Hepatocyte (in vitro differentiated cells): ENCODE results near the gene CD82.

Experiments
- EZH2 ChIP-seq: fragments of 200-600 bp; sonication (generic); IDR thresholded peaks from 2 replicates; pipeline ENCODE4 v1.6.1; 2016; ENCODE audit warnings: antibody characterized with exemption, mild to moderate bottlenecking, borderline replicate concordance
- EZH2phosphoT487 ChIP-seq: fragments of 200-600 bp; sonication (generic); IDR thresholded peaks from one replicate; pipeline ENCODE4 v1.6.1; 2018; ENCODE audit warnings: antibody characterized with exemption, mild to moderate bottlenecking, low read depth, moderate library complexity; ENCODE audit not compliant: unreplicated experiment, severe bottlenecking
- TF ChIP-seq, protein P1 (sequence below): fragments of 200-600 bp; sonication (generic); IDR thresholded peaks from 2 replicates; pipeline ENCODE4 v1.5.1; 2016; ENCODE audit warnings: antibody characterized with exemption, mild to moderate bottlenecking; ENCODE audit not compliant: poor library complexity

DNA sequence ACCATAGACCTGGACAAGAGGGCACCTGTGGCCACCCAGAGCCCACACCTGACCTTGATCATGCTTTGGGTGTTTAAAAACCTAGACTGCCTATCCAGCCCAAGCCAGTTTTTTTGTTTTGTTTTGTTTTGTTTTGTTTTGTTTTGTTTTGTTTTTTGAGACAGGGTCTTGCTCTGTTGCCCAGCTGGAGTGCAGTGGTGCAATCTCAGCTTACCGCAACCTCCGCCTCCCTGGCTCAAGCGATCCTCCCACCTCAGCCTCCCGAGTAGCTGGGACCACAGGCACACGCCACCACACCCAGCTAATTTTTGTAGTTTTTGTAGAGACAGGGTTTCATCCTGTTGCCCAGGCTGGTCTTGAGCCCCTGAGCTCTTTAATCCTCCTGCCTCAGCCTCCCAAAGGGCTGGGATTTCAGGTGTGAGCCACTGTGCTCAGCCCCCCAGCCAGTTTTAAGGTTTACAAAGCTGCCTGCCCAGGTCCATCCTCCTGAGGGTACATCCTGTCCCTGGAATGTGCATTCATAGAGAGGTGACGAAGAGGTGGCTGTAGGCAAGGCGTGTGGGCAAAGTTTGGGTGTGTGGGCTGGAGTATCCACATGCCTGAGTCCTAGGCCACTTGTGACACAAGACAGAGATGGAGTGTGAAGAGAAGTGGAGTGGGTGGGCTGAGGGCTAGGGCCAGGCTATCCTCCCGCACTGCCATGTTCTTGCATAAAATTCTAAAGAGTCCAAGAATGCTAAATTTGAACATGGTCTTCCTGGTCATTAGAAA is 3.3 kb upstream of the CD82 start:
- TF ChIP-seq, protein P1, sequence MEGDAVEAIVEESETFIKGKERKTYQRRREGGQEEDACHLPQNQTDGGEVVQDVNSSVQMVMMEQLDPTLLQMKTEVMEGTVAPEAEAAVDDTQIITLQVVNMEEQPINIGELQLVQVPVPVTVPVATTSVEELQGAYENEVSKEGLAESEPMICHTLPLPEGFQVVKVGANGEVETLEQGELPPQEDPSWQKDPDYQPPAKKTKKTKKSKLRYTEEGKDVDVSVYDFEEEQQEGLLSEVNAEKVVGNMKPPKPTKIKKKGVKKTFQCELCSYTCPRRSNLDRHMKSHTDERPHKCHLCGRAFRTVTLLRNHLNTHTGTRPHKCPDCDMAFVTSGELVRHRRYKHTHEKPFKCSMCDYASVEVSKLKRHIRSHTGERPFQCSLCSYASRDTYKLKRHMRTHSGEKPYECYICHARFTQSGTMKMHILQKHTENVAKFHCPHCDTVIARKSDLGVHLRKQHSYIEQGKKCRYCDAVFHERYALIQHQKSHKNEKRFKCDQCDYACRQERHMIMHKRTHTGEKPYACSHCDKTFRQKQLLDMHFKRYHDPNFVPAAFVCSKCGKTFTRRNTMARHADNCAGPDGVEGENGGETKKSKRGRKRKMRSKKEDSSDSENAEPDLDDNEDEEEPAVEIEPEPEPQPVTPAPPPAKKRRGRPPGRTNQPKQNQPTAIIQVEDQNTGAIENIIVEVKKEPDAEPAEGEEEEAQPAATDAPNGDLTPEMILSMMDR, result no peak
- TF ChIP-seq EZH2 (no peak), EZH2phosphoT487 (no peak)
